Activated B cell treated with CpG ODN at 0.5 μM for 24 hours (primary cell): ENCODE results near the gene NHERF1. TPM values are rescaled to one million over a fixed set of nuclear protein-coding genes. Genes with fewer than 3 reads are reported as not detected.
A peak's percentile ranks its signal among the peaks of the same experiment; 100 is the strongest.

Experiments
- ATAC-seq: fragments of 200-7000 bp; cut with Tn5 transposase; one replicate; pipeline ENCODE4 v1.10.0; 2021; ENCODE audit warnings: low read depth, mild to moderate bottlenecking, moderate library complexity
- CTCF ChIA-PET: fragments of 350-600 bp; sonication (Branson Sonifier 250); formaldehyde crosslinking; loops from one replicate; lab custom pipeline; 2021; ENCODE audit warnings: antibody characterized with exemption; lab: Charles Lee
- POLR2A ChIA-PET: fragments of 350-600 bp; sonication (Branson Sonifier 250); formaldehyde crosslinking; loops from one replicate; lab custom pipeline; 2021; ENCODE audit warnings: antibody characterized with exemption; lab: Charles Lee
- DNase-seq: peaks from one replicate; pipeline ENCODE4 v3.0.0; 2022
- H3K27ac Mint-ChIP-seq: one replicate; pipeline ENCODE4 v1.8.0; 2020; ENCODE audit warnings: mixed read lengths
- H3K27me3 Mint-ChIP-seq: one replicate; pipeline ENCODE4 v1.8.0; 2021; ENCODE audit warnings: mixed read lengths
- H3K36me3 Mint-ChIP-seq: one replicate; pipeline ENCODE4 v1.8.0; 2021; ENCODE audit warnings: low read depth, mixed read lengths
- H3K4me1 Mint-ChIP-seq: one replicate; pipeline ENCODE4 v1.8.0; 2021; ENCODE audit warnings: mixed read lengths
- H3K4me3 Mint-ChIP-seq: one replicate; pipeline ENCODE4 v1.8.0; 2020; ENCODE audit warnings: mild to moderate bottlenecking, mixed read lengths
- H3K9me3 Mint-ChIP-seq: one replicate; pipeline ENCODE4 v1.8.0; 2020; ENCODE audit warnings: mixed read lengths
- intact Hi-C: fragments of 100-400 bp; cut with micrococcal nuclease; formaldehyde crosslinking; loops from one replicate; pipeline ENCODE4 v1.15.1; 2024
- total RNA-seq: library from RNA; stranded (reverse); gene quantifications from 2 replicates; pipeline ENCODE4 v1.2.3, GENCODE V29; 2022
- TF ChIP-seq, protein P1 (sequence below): fragments of 200-600 bp; IDR thresholded peaks from one replicate; pipeline ENCODE4 v1.8.0; 2022; ENCODE audit warnings: antibody characterized with exemption, mild to moderate bottlenecking

Gene NHERF1
- total RNA-seq, 1 donor from 2014 or later = 34.5 TPM

DNA sequence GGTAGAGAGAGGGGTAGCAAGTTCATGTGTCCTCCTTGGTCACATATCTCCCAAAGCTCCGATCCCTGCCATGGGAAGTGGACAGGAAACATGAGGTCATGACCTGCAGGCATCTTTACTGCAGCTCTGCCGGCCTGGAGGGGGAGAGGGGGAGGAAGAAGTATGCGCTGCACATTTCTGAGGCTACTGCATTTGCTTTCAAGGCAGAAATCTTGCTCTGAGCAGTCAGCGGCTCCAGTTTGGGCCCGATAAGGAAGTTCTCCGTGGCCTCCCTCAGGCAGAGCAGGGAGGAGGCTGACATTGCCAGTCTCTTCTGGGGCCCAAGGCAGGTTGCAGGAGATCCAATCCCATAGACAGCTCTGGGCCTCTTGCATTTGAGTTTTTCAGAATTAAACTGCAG is 1.5 kb upstream of the NHERF1 start:
- H3K9me3 Mint-ChIP-seq = no peaks in the 10 kb centered on the region
- DNase-seq (no peak), ATAC-seq (no peak)
- H3K4me3 Mint-ChIP-seq = peak overlapping the region; percentile 24
- intact Hi-C loops = no loop called here
- POLR2A ChIA-PET = interaction anchor here (0.6 to 6.7 kb wide), 8 partner anchors 10 to 1317 kb away, joined by 3 to 76 read pairs (median 6); partner anchors contain the start of genes FDXR, NAT9, RAB37 and UNK
- no peak overlapping the region for H3K27ac Mint-ChIP-seq
- peaks cover 65% of the 10 kb centered on the region for H3K4me1 Mint-ChIP-seq
- TF ChIP-seq, protein P1, sequence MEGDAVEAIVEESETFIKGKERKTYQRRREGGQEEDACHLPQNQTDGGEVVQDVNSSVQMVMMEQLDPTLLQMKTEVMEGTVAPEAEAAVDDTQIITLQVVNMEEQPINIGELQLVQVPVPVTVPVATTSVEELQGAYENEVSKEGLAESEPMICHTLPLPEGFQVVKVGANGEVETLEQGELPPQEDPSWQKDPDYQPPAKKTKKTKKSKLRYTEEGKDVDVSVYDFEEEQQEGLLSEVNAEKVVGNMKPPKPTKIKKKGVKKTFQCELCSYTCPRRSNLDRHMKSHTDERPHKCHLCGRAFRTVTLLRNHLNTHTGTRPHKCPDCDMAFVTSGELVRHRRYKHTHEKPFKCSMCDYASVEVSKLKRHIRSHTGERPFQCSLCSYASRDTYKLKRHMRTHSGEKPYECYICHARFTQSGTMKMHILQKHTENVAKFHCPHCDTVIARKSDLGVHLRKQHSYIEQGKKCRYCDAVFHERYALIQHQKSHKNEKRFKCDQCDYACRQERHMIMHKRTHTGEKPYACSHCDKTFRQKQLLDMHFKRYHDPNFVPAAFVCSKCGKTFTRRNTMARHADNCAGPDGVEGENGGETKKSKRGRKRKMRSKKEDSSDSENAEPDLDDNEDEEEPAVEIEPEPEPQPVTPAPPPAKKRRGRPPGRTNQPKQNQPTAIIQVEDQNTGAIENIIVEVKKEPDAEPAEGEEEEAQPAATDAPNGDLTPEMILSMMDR = no peak
- no peaks in the 10 kb centered on the region for H3K36me3 Mint-ChIP-seq
- CTCF ChIA-PET = interaction anchor here (1.1 to 4.4 kb wide), 8 partner anchors 10 to 115 kb away, joined by 3 to 53 read pairs (median 18); partner anchors contain the start of genes GRIN2C and RAB37
- H3K27me3 Mint-ChIP-seq = no peaks in the 10 kb centered on the region

GRCh38 chr17:74748279-74748528 is 224 bp upstream of the NHERF1 start:
- Mint-ChIP-seq H3K36me3 (peaks cover 9% of the 10 kb centered on the region), H3K27ac (peak overlapping the region; percentile 72), H3K4me3 (peak overlapping the region; percentile 80), H3K4me1 (peaks cover 64% of the 10 kb centered on the region), H3K9me3 (no peaks in the 10 kb centered on the region), H3K27me3 (no peaks in the 10 kb centered on the region)
- ChIA-PET CTCF (interaction anchor here (1.1 to 4.4 kb wide), 2 partner anchors 11 to 22 kb away, joined by 3 to 53 read pairs; no protein-coding TSS in a partner anchor), POLR2A (interaction anchor here (0.7 to 6.7 kb wide), 5 partner anchors 9 to 112 kb away, joined by 4 to 76 read pairs (median 5); partner anchors contain the start of genes NAT9 and RAB37)
- TF ChIP-seq, protein P1 = no peak
- DNase-seq (no peak), ATAC-seq (no peak)
- intact Hi-C loops = loop anchor here (1.0 kb wide), 3 partner anchors 28 to 125 kb away; partner anchors contain the start of gene NAT9

DNA sequence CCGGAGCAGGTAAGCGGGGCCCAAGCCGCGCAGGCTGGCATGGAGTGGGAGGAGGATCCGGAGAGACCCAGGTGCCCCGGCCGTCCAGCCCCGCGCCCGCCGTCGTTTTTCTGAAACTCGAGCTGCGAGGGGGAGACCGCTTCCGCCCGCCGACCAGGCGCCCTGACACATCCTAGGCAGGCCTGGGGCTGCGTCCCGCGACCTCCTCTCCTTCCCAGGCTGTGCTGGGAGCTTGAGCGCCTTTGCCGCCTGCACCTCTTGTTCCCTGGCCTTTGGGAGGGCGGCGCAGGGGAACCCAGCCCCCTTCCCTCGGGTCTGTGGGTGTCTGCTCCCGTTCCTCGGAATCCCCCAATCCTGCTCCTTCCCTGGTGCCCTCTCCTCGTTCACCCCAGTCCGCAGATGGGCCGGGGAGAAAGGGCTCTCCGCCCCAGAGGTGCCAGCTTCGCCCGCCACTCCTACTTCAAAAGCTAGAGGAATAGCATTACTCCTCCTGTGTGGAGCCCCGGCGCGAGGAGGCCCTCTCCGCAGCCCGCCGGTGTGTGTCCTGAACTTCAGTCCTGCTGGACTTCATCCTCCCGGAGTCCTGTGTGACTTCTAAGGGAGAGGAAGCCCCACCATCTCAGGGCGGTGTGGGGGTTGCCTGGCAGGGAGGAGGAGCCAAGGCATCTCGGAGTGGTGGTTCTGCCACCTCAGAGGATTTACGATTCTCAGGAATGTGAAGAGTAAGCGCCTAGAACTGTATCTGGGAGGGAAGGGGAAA is 1.0 kb downstream of the NHERF1 start:
- H3K4me1 Mint-ChIP-seq = peaks cover 63% of the 10 kb centered on the region
- H3K27me3 Mint-ChIP-seq = no peaks in the 10 kb centered on the region
- ChIA-PET POLR2A (interaction anchor here (0.5 to 6.7 kb wide), 13 partner anchors 8 to 235 kb away, joined by 3 to 76 read pairs (median 5); partner anchors contain the start of genes FDXR, NAT9 and RAB37), CTCF (interaction anchor here (0.7 to 3.8 kb wide), 9 partner anchors 10 to 116 kb away, joined by 3 to 23 read pairs (median 4); partner anchors contain the start of gene RAB37)
- no peak for ATAC-seq
- intact Hi-C loops = loop anchor here (1.0 kb wide), 2 partner anchors 9 to 21 kb away; no protein-coding TSS in a partner anchor
- peak overlapping the region; percentile 53 for H3K27ac Mint-ChIP-seq
- H3K4me3 Mint-ChIP-seq = peak overlapping the region; percentile 89
- TF ChIP-seq, protein P1 = no peak
- no peak for DNase-seq
- peaks cover 9% of the 10 kb centered on the region for H3K36me3 Mint-ChIP-seq
- H3K9me3 Mint-ChIP-seq = no peaks in the 10 kb centered on the region

- no peaks in the 10 kb centered on the region for H3K9me3 Mint-ChIP-seq
- peaks cover 12% of the 10 kb centered on the region for H3K36me3 Mint-ChIP-seq
- TF ChIP-seq, protein P1 = no peak
- no peak for DNase-seq
- peak overlapping the region; percentile 53 for H3K27ac Mint-ChIP-seq
- POLR2A ChIA-PET = interaction anchor here (1.0 to 6.7 kb wide), 6 partner anchors 9 to 123 kb away, joined by 4 to 76 read pairs (median 14); partner anchors contain the start of genes FDXR, NAT9 and RAB37
- peaks cover 63% of the 10 kb centered on the region for H3K4me1 Mint-ChIP-seq
- ATAC-seq = no peak
- intact Hi-C loops = no loop called here
- H3K27me3 Mint-ChIP-seq = no peaks in the 10 kb centered on the region
- CTCF ChIA-PET = interaction anchor here (1.2 to 3.8 kb wide), 5 partner anchors 9 to 93 kb away, joined by 4 to 23 read pairs (median 14); partner anchors contain the start of gene RAB37
- peak overlapping the region; percentile 89 for H3K4me3 Mint-ChIP-seq
These were observed 1.6 kb downstream of the NHERF1 start for GRCh38 chr17:74750039-74750326.
